GM18511 (cell line): ENCODE data around the gene ZNF397.

Experiments used
- ATAC-seq: cut with Tn5 transposase; IDR thresholded peaks from one replicate; pipeline ENCODE4 v1.9.1; 2021; ENCODE audit warnings: mild to moderate bottlenecking, moderate library complexity; ENCODE audit not compliant: unreplicated experiment

ZNF397 gene

DNA sequence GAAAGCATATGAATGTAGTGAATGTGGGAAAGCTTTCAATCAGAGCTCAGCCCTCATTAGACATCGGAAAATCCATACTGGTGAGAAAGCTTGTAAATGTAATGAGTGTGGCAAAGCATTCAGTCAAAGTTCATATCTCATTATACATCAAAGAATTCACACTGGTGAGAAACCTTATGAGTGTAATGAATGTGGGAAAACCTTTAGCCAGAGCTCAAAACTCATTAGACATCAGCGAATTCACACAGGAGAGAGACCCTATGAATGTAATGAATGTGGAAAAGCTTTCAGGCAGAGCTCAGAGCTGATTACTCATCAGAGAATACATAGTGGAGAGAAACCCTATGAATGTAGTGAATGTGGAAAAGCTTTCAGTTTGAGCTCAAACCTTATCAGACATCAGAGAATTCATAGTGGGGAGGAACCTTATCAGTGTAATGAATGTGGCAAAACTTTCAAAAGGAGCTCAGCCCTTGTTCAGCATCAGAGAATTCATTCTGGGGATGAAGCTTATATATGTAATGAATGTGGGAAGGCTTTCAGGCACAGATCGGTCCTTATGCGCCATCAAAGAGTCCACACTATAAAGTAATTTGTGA lies 5.0 kb downstream of the ZNF397 start:
- ATAC-seq = no peak

DNA sequence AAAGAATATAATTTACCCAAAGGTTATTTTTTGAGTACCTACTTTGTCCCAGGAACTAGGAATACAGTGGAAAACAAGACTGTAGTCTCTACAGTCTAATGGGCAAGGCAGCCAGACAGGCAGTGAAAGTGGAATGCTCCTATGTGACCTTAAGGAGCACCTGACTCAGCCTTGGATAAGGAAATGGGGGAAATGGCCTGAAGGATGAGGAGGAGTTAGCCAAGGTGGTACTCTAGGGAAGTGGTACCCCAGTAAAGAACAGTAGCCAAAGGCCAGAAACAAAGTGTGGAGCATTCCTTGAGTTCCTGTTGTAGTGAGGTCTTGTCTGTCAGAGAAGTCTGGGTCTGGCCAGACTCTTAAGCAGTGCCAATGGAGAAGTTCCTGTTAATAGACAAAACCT lies 6.0 kb downstream of the ZNF397 start:
- ATAC-seq = no peak

DNA sequence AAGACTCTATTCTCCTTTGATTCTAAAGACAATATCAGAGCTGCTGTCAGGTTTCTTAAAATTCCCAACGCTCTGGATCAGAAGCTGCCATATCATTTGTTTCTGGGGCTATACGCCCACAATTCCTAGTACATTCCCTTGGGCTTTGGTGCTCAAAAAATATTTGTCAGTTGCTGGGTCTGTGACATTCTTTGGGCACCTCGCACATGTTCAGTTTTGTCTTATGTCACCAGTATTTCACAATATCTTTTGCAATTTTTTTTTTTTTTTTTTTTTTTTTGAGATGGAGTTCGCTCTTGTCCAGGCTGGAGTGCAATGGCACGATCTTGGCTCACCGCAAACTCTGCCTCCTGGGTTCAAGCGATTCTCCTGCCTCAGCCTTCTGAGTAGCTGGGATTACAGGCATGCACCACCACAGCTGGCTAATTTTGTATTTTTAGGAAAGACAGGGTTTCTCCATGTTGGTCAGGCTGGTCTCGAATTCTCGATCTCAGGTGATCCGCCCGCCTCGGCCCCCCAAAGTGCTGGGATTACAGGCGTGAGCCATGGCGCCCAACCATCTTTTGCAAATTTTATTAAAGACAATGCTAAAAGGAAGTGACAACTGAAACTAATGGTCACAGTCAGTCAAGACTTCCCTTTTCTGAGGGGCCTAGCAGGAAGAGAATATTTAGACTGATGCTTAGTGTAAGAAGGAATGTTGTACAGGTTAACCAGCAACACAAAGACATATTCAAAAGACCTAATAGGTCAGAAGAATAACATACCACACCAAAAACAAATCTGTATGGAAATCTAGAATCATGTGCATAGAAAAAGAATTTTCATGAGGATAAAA lies 6.8 kb downstream of the ZNF397 start:
- no peak for ATAC-seq

DNA sequence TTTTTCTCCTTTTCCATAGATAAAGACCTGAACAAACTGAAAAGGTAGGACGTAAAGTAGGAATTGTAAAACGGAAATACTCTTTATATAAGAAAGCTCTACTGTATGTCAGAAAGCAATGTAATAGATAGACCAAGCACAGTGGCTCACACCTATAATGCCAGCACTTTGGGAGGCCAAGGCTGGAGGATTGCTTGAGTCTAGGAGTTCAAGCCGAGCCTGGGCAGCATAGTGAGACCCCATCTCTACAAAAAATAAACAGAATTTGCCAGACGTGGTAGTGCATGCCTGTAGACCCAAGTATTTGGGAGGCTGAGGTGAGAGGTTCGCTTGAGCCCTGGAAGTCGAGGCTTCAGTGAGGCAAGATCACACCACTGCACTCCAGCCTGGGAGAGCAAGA lies 7.6 kb downstream of the ZNF397 start:
- ATAC-seq = no peak

DNA sequence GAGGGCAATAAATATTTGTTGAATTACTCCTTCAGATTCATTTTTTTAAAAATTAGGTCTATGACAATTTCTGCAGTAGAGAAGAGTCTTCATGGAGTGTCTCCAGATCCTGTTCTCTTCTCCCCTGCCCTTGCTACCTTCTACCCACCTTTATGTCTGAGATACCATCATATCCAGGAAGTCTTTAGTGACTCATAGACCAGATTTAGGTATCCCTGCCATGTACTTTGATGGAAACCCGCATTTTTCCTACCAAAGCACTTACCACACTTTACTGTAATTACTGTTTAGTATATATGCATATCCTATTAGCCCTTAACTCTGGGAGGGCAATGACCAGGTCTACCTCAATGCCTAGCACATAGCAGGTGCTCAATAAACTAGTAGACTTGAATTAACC lies 11.6 kb downstream of the ZNF397 start:
- ATAC-seq = no peak

DNA sequence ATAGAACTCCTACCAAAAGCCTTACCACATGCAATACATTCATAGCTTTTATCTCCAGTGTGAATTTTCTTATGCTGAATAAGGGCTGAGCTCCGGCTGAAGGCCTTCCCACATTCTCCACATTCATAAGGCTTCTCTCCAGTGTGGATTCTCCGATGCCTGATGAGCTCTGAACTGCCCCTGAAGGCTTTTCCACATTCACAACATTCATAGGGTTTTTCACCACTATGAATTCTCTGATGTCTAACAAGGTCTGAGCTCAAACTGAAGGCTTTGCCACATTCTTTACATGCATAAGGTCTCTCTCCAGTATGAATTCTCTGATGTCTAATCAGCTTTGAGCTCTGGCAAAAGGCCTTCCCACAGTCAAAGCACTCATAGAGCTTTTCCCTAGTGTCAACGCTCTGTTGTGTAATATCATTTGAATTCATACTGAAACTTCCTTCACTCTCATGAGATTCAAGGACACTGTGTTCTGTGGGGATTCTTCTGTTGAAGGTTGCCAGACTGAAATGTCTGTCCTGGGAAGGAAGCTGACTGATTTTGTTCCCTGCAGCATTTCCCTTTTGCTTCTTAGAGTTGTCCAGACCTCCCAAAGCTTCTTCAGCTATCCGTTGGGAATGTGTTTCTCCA lies 12.9 kb downstream of the ZNF397 start:
- ATAC-seq = no peak

DNA sequence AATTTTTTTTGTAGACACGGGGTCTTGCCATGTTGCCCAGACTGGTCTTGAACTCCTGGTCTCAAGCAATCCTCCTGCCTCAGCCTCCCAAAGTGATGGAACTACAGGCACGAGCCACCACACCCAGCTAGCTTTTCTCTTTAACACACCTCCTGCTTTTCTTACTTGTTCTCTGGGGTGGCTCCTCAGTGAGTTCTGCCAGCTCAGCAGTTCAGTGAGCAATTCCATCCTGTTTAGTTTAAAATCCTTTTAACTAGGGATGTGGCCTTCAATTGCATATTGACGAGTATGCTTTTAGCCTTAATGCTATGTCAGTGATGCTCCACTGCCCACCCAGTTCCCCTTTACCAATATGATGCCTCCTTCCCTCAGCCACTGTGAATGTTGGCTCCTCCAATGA lies 16.1 kb downstream of the ZNF397 start:
- no peak for ATAC-seq

DNA sequence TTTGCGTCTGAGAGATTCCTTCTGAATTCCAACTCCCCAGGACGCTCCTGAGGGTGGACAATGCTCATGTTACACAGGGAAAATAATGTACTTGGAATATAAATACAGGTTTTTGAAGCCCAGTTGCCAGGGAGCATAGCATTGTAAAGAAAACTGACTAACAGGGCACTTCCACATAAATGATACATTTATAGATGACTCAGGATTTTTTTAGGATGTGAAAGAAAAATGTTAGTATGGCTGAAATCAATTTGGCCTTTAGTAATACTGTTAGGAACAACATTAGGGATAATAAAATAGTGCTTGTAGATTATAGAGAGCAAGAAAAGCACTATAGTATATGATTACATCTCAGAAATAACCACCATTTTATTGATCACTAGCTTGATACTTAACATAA lies 23.6 kb downstream of the ZNF397 start:
- no peak for ATAC-seq

DNA sequence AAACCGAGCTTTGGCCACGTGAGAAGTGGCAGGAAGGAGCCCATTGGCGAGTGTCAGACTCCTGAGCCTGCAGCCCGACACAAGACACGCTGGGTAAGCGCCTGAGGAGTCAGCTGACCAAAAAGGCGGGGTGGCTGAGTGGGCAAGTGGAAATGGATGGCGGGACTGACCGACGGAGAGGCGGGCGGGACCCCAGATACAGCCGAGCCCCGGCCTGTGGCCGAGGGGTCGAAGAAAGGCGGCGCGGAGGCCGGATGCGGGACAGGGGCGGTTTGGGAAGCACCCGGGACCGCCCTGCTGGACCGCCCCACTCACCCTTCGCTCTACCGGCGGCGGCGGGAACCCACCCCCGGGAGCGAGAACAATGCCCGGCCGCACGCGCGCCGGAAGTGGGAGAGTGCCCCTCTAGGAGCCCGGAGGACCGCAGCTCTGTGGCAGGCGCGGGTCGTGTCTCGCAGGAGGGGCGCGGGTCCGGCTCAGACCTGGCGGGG lies 26.4 kb downstream of the ZNF397 start:
- ATAC-seq = peak; percentile 76

DNA sequence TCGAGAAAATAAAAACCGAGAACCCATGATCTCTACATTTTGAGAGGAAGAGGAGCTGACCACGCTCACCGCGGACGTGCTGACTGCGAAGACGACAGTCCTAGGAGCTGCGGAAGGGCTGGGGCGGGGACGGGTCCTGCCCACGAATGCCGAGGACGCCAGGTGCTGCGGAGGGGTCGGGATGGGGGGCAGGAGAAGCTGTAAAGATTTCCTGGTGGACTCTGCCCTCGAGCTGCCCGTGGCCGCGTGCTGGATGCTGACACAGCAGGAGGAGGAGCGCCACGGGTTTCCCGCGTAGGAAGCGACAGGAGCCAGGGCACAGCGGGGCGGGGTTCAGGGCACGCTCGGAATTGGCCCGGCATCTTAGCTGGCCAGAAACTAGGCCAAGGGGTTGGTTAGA lies 27.0 kb downstream of the ZNF397 start:
- no peak for ATAC-seq

DNA sequence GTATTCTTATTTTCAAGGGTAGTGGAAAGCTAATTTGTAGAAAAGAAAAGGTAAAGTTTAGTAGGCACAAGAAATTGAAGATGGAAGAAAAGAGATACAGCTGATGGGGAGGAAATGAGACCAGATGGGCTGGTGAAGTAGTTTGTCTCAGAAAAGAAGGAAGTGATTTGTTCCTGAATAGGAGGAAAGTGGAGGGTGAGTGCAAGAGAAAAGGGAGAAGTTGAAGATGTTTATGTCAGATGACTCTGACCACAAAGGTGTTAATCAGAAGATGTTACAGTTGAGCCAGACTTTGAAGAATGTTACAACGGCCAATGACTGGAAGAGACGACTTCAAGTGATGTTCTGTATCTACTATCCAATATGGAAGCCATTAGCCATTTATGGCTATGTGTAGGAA lies 28.0 kb downstream of the ZNF397 start:
- no peak for ATAC-seq

DNA sequence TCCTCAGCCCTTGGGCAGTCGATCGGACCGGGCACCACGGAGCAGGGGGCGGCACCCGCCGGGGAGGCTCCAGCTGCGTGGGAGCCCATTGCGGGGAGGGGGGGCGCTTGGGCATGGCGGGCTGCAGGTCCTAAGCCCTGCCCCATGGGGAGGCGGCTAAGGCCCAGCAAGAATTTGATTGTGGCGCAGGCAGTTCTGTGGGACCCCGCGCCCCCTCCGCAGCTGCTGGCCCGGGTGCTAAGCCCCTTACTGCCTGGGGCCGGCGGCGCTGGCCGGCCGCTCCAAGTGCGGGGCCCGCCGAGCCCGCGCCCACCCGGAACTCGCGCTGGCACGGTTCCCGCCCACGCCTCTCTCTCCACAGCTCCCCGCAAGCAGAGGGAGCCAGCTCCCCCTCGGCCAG lies 30.8 kb downstream of the ZNF397 start:
- ATAC-seq = no peak

DNA sequence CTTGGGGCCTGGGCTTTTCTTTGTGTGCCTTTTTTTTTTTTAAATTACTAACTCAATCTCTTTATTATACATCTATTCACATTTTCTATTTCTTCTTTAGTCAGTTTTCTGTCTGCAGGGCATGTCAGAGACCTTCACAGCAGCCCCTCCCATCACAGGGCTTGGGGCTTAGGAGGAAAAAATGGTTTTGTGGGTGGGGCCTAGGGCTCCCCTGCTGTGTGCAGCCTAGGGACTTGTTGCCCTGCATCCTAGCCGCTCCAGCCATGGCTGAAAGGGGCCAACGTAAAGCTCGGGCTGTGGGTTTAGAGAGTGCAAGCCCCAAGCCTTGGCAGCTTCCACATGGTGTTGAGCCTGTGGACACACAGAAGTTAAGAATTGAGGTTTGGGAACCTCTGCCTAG lies 35.4 kb downstream of the ZNF397 start:
- no peak for ATAC-seq

DNA sequence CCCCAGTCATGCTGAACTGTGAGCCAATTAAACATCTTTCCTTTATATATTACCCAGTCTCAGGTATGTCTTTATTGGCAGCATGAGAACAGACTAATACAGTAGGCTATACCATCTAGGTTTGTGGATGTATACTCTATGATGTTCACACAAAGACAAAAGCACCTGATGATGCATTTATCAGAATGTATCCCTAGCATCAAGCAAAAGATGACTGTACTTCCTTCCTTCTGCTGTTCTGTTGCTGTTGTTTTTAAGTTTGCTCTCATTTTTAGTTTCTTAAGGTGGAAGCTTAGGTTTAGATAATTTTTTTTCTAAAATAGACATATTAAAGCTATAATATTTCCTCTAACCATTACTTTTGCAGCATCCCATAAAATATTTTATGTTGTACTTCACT lies 36.8 kb downstream of the ZNF397 start:
- no peak for ATAC-seq

DNA sequence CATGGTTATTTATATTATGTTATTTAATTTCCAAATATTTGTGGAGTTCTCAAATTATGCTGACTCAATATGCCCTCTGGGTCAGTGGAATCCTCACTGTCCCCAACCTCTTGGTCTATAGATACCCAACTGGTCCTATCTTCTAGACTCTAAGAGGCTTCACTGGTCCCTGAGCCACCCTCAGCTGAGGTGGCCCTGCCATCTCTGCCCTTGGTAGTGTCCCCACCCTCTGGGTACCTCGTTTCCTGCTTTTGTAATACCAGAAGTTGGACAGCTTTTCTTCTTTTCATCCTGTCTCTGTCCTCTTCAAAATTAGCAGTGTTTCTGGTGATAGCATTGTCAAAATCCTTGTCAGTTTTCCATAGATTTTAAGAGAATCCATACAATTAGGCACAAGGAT lies 37.3 kb downstream of the ZNF397 start:
- ATAC-seq = no peak

DNA sequence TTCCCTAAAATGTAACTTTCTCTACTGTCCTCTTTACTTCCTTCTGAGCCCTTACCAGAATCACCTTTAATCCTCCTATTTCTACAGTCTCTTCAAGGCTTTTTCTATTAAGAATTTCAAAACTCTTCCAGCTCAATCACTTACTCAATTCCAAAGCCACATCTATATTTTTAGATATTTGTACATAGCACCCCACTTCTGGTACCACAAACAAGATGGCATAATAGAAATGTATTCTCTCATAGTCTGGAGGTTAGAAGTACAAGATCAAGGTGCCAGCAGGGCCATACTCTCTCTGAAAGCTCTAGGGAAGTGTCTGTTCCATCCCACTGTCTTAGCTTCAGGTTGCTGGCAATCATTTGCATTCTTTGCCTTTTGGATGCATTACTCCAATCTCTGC lies 38.1 kb downstream of the ZNF397 start:
- ATAC-seq = no peak

DNA sequence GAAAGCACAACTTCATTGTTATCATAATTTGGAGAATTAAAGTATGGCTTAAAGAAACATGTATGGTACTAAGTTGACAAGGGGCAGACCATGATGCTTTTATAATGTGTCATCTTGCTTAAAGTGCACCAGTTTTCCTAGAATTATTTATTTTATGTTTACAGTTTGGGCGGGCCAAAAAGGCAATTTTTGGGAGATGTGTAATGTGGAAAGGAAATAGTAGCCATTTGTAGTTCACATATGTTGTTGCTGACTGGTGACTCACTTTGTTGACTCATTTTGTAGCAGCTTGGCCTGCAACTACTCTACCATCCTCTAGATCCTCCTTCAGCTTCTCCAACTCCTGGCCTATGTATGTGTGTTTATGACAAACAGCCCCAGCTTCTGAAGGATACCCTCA lies 41.5 kb downstream of the ZNF397 start:
- no peak for ATAC-seq

DNA sequence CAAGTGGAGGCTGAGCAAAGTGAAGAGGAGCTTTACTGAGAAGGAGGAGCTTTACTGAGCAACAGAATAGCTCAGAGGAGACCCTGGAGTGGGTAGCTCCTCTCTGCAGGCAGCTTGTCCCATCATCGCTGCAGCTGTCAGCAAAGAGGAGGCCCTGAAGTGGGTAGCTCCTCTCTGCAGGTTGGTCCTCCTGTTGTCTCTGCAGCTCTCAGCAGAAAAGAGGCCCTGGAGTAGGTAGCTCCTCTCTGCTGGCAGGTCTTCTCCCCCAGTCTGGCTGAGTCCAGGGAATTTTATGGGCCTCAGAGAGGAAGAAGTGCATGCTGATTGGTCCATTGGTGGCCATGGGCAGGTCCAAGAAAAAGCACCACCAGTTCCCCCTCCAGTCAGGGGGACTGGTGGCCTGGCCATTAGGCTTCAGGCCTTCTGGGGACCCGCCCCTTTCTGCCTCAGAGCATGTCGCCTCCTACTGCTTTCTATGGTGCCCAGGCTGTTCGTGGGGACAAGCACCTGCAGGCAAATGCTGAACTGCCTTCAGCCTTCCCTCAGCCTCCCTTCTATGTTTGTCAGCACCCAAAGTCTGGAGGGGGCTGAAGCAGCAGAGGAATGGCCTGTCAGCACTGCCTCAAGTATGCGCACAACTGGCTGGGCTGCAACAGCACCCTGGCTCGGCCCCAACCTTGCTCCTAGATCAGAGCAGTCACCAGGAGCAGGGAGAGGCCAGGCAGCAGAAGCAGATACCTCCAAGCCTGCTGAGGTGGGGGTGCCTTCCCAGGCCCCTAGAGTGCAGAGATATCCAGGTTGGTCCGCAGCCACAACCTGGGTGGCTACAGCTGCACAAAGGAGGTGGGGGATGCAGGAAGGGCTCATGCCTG lies 43.3 kb downstream of the ZNF397 start:
- ATAC-seq = no peak

DNA sequence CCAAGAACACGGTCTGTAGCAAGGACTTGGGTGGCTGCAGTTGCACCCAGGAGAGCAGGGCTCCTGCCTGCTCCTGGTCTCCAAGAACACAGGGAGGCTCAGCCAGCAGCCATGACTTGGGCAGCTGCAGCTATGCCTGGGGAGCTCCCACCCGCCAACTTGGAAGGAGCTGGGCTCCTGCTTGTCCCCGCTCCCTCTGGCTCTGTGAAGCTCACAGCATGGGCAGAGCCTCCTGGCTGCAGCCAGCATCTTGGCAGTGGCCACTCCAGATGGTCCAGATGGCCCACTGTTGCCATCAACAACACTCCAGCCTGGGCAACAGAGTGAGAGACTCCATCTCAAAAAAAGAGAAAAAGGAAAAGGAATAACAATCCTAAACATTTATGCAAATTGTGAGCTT lies 44.0 kb downstream of the ZNF397 start:
- ATAC-seq = no peak

DNA sequence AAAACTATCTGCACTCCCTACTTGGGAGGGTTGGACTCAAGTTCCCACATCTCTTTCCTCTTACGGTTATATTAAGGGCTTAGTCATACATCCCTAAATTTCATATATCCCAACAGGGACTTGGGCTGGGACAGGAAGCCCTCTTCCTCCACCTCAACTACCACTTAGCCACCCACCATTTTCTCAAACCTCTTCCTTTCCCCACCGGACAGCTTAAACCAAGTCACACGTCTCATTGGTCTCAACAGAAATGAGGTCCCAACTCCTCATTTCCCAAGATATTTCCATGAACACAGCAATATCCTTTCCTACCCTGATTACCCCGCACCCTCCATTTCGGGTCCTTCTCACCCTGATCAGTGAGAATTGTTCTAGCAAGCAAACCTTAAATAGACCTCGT lies 48.5 kb downstream of the ZNF397 start:
- ATAC-seq = peak; percentile 2

DNA sequence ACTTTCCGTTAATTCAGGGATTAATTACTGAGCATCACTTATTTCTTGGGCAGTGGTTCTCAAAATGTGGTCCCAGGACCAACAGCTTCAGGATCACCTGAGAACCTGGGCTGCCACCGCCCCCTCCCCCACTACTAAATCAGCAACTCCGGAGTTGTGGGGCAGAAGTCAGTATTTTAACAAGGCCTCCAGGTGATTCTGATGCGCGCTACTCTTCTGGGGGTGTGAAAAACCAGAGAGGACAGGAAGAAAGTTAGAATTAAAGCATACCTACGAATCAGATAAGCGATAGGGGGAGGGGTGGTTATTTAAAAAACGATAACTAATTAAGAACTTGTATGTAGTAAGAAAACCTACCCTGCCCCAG lies 48.9 kb downstream of the ZNF397 start:
- ATAC-seq = peak; percentile 51
